Loucy (cell line): Measurements from ENCODE around the gene ENO4.

Experiments
- H2AFZ ChIP-seq: fragments of 200-600 bp; sonication (generic); 2 replicates; pipeline ENCODE4 v1.6.0; 2016; ENCODE audit warnings: antibody characterized with exemption, mild to moderate bottlenecking, low read length, moderate library complexity
- H3F3A ChIP-seq: fragments of 200-600 bp; 2 replicates; pipeline ENCODE4 v1.6.0; 2016; ENCODE audit warnings: antibody characterized with exemption, low read depth, mild to moderate bottlenecking
- H3K27me3 ChIP-seq: fragments of 200-600 bp; sonication (generic); 2 replicates; pipeline ENCODE4 v1.6.1; 2014; ENCODE audit warnings: low read length, mild to moderate bottlenecking; ENCODE audit not compliant: insufficient read depth, poor library complexity, severe bottlenecking
- H3K36me3 ChIP-seq: fragments of 200-600 bp; sonication (generic); 2 replicates; pipeline ENCODE4 v1.6.1; 2016; ENCODE audit warnings: low read length; ENCODE audit not compliant: insufficient read depth
- H3K4me1 ChIP-seq: fragments of 200-600 bp; sonication (generic); 2 replicates; pipeline ENCODE4 v1.5.1; 2014; ENCODE audit warnings: low read length, mild to moderate bottlenecking; ENCODE audit not compliant: insufficient read depth, poor library complexity, severe bottlenecking
- H3K4me2 ChIP-seq: fragments of 200-600 bp; sonication (generic); 2 replicates; pipeline ENCODE4 v1.6.0; 2014; ENCODE audit warnings: antibody characterized with exemption, low read length, low read depth, mild to moderate bottlenecking; ENCODE audit not compliant: poor library complexity, severe bottlenecking
- H3K4me3 ChIP-seq: fragments of 200-600 bp; sonication (generic); 2 replicates; pipeline ENCODE4 v1.5.1; 2014; ENCODE audit warnings: low read length, mild to moderate bottlenecking, mixed read lengths; ENCODE audit not compliant: poor library complexity, severe bottlenecking
- H3K79me2 ChIP-seq: fragments of 200-600 bp; sonication (generic); 2 replicates; pipeline ENCODE4 v1.6.1; 2014; ENCODE audit warnings: low read length; ENCODE audit not compliant: insufficient read depth
- H3K9ac ChIP-seq: fragments of 200-600 bp; sonication (generic); 2 replicates; pipeline ENCODE4 v1.6.0; 2014; ENCODE audit warnings: mild to moderate bottlenecking, low read depth, low read length, moderate library complexity; ENCODE audit not compliant: poor library complexity, severe bottlenecking
- H3K9me2 ChIP-seq: fragments of 200-600 bp; sonication (generic); replicated peaks from 2 replicates; pipeline ENCODE4 v1.6.1; 2016; ENCODE audit warnings: low read depth, low read length, mixed read lengths
- H3K9me3 ChIP-seq: fragments of 200-600 bp; sonication (generic); 2 replicates; pipeline ENCODE4 v1.6.1; 2014; ENCODE audit warnings: mild to moderate bottlenecking, antibody characterized with exemption, low read length, low read depth; ENCODE audit not compliant: insufficient read depth
- H4K20me1 ChIP-seq: fragments of 200-600 bp; sonication (generic); 2 replicates; pipeline ENCODE4 v1.6.0; 2014; ENCODE audit warnings: antibody characterized with exemption, low read length, mild to moderate bottlenecking; ENCODE audit not compliant: insufficient read depth, poor library complexity, severe bottlenecking
- CTCF ChIP-seq: fragments of 200-600 bp; sonication (generic); conservative IDR thresholded peaks from 2 replicates; pipeline ENCODE4 v1.5.1; 2014; ENCODE audit warnings: mild to moderate bottlenecking, antibody characterized with exemption, low read length
- EZH2phosphoT487 ChIP-seq: fragments of 200-600 bp; IDR thresholded peaks from 2 replicates; pipeline ENCODE4 v1.6.1; 2018; ENCODE audit warnings: antibody characterized with exemption, mild to moderate bottlenecking, moderate library complexity, borderline replicate concordance

Gene ENO4, protein sequence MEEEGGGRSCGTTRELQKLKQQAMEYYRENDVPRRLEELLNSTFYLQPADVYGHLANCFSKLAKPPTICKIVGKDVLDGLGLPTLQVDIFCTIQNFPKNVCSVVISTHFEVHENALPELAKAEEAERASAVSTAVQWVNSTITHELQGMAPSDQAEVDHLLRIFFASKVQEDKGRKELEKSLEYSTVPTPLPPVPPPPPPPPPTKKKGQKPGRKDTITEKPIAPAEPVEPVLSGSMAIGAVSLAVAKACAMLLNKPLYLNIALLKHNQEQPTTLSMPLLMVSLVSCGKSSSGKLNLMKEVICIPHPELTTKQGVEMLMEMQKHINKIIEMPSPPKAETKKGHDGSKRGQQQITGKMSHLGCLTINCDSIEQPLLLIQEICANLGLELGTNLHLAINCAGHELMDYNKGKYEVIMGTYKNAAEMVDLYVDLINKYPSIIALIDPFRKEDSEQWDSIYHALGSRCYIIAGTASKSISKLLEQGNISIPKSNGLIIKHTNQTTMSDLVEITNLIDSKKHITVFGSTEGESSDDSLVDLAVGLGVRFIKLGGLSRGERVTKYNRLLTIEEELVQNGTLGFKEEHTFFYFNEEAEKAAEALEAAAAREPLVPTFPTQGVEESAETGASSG

DNA sequence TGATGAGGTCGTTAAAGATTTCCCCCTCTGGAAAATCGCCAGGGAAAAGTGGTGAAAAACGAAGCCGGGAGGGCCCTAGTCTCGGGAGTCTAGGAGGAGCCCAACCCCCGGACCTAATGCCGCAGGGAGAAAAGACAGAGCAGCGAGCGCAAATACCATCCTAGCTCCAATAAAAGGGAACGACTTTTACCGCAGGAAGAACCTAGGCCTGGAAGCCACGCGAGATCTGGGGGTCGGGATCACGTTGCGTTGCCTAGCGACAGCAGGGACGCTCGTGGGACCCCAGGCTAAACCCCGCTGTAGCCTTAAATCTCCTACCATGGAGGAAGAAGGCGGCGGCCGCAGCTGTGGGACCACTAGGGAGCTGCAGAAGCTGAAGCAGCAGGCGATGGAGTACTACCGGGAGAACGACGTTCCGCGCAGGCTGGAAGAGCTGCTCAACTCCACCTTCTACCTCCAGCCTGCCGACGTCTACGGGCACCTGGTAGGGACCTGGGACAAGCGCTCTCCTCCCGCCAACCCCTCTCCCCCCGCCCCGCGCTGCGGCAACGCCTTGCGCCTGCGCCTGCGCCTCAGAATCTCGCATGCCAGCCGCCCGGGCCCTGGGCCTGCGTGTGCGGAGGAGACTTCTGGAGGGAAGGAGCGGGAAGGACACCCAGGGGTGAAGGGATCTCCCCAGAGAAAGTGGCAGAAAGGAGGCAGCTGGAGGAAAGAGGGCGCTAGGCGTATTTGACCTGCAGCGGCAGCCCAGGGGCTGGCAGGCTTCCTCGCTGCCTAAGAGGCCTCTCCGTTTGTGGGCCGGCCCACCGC is at the start of gene ENO4:
Gene ENO4, plus strand, starts transcription at position 252 of the 810 bp plus-strand sequence. Its CDS starts 68 bp downstream, at position 320.
- no peak for TF ChIP-seq CTCF
- TF ChIP-seq EZH2phosphoT487 = no peak
- H3K9ac ChIP-seq = no peak within 1 kb of the TSS
- H3K27me3 ChIP-seq = no peaks in the 10 kb centered on the region
- H3K9me3 ChIP-seq = no peaks in the 10 kb centered on the region
- no peaks in the 10 kb centered on the region for H4K20me1 ChIP-seq
- H3F3A ChIP-seq = no peaks in the 10 kb centered on the region
- H3K36me3 ChIP-seq = no peaks in the 10 kb centered on the region
- no peaks in the 10 kb centered on the region for H3K79me2 ChIP-seq
- H2AFZ ChIP-seq = no peak within 1 kb of the TSS
- H3K4me2 ChIP-seq = no peak within 1 kb of the TSS
- no peak within 1 kb of the TSS for H3K4me3 ChIP-seq
- H3K9me2 ChIP-seq = no peaks in the 10 kb centered on the region
- no peaks in the 10 kb centered on the region for H3K4me1 ChIP-seq

GRCh38 chr10:116800286-116800929 is 48.9 kb upstream of the ENO4 start:
- no peaks in the 10 kb centered on the region for H4K20me1 ChIP-seq
- H2AFZ ChIP-seq = no peak overlapping the region
- no peaks in the 10 kb centered on the region for H3K4me1 ChIP-seq
- no peaks in the 10 kb centered on the region for H3K9me3 ChIP-seq
- H3K9ac ChIP-seq = no peak overlapping the region
- no peak overlapping the region for H3K4me3 ChIP-seq
- no peaks in the 10 kb centered on the region for H3K79me2 ChIP-seq
- no peaks in the 10 kb centered on the region for H3F3A ChIP-seq
- no peak for TF ChIP-seq EZH2phosphoT487
- TF ChIP-seq CTCF = no peak
- no peak overlapping the region for H3K4me2 ChIP-seq
- no peaks in the 10 kb centered on the region for H3K27me3 ChIP-seq
- H3K9me2 ChIP-seq = no peaks in the 10 kb centered on the region
- no peaks in the 10 kb centered on the region for H3K36me3 ChIP-seq

- H3K36me3 ChIP-seq = no peaks in the 10 kb centered on the region
- no peaks in the 10 kb centered on the region for H3K9me3 ChIP-seq
- no peak overlapping the region for H3K9ac ChIP-seq
- H2AFZ ChIP-seq = no peak overlapping the region
- TF ChIP-seq CTCF (no peak), EZH2phosphoT487 (no peak)
- no peaks in the 10 kb centered on the region for H3F3A ChIP-seq
- no peak overlapping the region for H3K4me2 ChIP-seq
- no peaks in the 10 kb centered on the region for H3K4me1 ChIP-seq
- no peaks in the 10 kb centered on the region for H4K20me1 ChIP-seq
- H3K79me2 ChIP-seq = no peaks in the 10 kb centered on the region
- no peak overlapping the region for H3K4me3 ChIP-seq
- H3K27me3 ChIP-seq = no peaks in the 10 kb centered on the region
- H3K9me2 ChIP-seq = no peaks in the 10 kb centered on the region
Observed at GRCh38 chr10:116801658-116802057, 47.6 kb upstream of the ENO4 start.
